Lung (tissue), 16 donors: ENCODE results near the gene SDHAF3. TPM values are rescaled to one million over a fixed set of nuclear protein-coding genes. Genes with fewer than 3 reads are reported as not detected.
A peak's percentile ranks its signal among the peaks of the same experiment; 100 is the strongest.
"Not testable (repeated sequence)": the region's sequence is repeated elsewhere in the genome, so short reads cannot be mapped to it uniquely, and the experiment has no call there.

Experiments used
- ATAC-seq: fragments of 200-7000 bp; cut with Tn5 transposase; one replicate; pipeline ENCODE4 v1.9.1; 2020; ENCODE audit warnings: moderate number of reproducible peaks; ENCODE audit not compliant: insufficient read depth, low FRiP score
- DNase-seq, 3 donors: peaks; one replicate each; pipeline ENCODE4 v3.0.0-alpha.2; 2013 to 2017
- H3K27ac ChIP-seq, 2 donors: one replicate each; pipeline ENCODE4 v1.5.1; 2013; ENCODE audit warnings: mild to moderate bottlenecking in 2 of 2, moderate library complexity in 2 of 2, control low read depth in 1 of 2, inconsistent platforms in 1 of 2, low read depth in 1 of 2, low read length in 1 of 2
- H3K27me3 ChIP-seq, 3 donors: one replicate each; pipeline ENCODE4 v1.5.1; 2013; ENCODE audit warnings: low read length in 2 of 3; ENCODE audit not compliant: control insufficient read depth in 3 of 3, insufficient read depth in 3 of 3
- H3K36me3 ChIP-seq, 4 donors: one replicate each; pipeline ENCODE4 v1.5.1; 2013; ENCODE audit warnings: low read length in 4 of 4, mild to moderate bottlenecking in 1 of 4, moderate library complexity in 1 of 4; ENCODE audit not compliant: control insufficient read depth in 4 of 4, insufficient read depth in 4 of 4
- H3K4me1 ChIP-seq, 5 donors: one replicate each; pipeline ENCODE4 v1.5.1; 2013; ENCODE audit warnings: low read length in 5 of 5, mild to moderate bottlenecking in 2 of 5, moderate library complexity in 1 of 5; ENCODE audit not compliant: control insufficient read depth in 5 of 5, insufficient read depth in 5 of 5
- H3K4me3 ChIP-seq: one replicate; pipeline ENCODE4 v1.5.1; 2013; ENCODE audit warnings: mild to moderate bottlenecking, control low read depth, moderate library complexity
- H3K9ac ChIP-seq, 2 donors: one replicate each; pipeline ENCODE4 v1.5.1; 2013; ENCODE audit warnings: low read length in 2 of 2, control low read depth in 1 of 2; ENCODE audit not compliant: insufficient read depth in 1 of 2
- H3K9me3 ChIP-seq, 4 donors: one replicate each; pipeline ENCODE4 v1.5.1; 2013; ENCODE audit warnings: low read length in 3 of 4, mild to moderate bottlenecking in 1 of 4, moderate library complexity in 1 of 4; ENCODE audit not compliant: control insufficient read depth in 4 of 4, insufficient read depth in 3 of 4
- WGBS, 2 donors: extraction: QIAGEN DNeasy Blood & Tissue Kit; methylation state at CpG; one replicate each; pipeline ENCODE4 v1.1.7; 2013; 5-methylcytosine and 5-hydroxymethylcytosine counted together
- long read RNA-seq, 5 donors: transcript quantifications; one replicate each; lab custom pipeline, GENCODE V29; 2026
- polyA plus RNA-seq, 2 donors: library from polyadenylated mRNA; stranded (reverse); fragments of 200-250 nt; gene quantifications; one replicate each; pipeline ENCODE4 v1.2.1, GENCODE V29; 2013
- total RNA-seq, 2 donors: library from RNA; depleted of rRNA in 1 of 2; stranded (reverse); fragments of >200 nt in 1 of 2; gene quantifications; one replicate each; pipeline ENCODE4 v1.2.1, GENCODE V29; 2014 to 2021
- TF ChIP-seq, protein P1 (sequence below): IDR thresholded peaks from 2 replicates; pipeline ENCODE4 v1.5.1; 2012; ENCODE audit warnings: mild to moderate bottlenecking; ENCODE audit errors: control extremely low read depth, extremely low read depth
- donor health status: control.
- donor health status: control.
- donor health status: Bipolar disorder and iron deficiency.
- donor health status: healthy.
- donor health status: DM: yes; HTN: yes; CAD: no.

Gene SDHAF3
- total RNA-seq = 10 to 100 TPM; 12.0 to 15.8 TPM
- polyA plus RNA-seq = 10 to 100 TPM in 1 of 2 donors, 1 to 10 TPM in 1; 6.3 to 13.6 TPM
- long read RNA-seq, donor 1, transcript SDHAF3-202 (2 exons, 2,060 nt) = major isoform, 26 of 26 reads
- long read RNA-seq, donor 1, partial matches to known transcripts = 0 of 26 reads
- long read RNA-seq, donor 1, other reads (novel, unspliced or antisense) = 0 of 26 reads
- long read RNA-seq, donor 2, transcript SDHAF3-202 (2 exons, 2,060 nt) = major isoform, 12 of 12 reads
- long read RNA-seq, donor 2, partial matches to known transcripts = 0 of 12 reads
- long read RNA-seq, donor 2, other reads (novel, unspliced or antisense) = 0 of 12 reads
- long read RNA-seq, donor 3, transcript SDHAF3-202 (2 exons, 2,060 nt) = major isoform, 14 of 14 reads
- long read RNA-seq, donor 3, partial matches to known transcripts = 0 of 14 reads
- long read RNA-seq, donor 3, other reads (novel, unspliced or antisense) = 0 of 14 reads
- long read RNA-seq, donor 4, transcript SDHAF3-202 (2 exons, 2,060 nt) = major isoform, 8 of 8 reads
- long read RNA-seq, donor 4, partial matches to known transcripts = 0 of 8 reads
- long read RNA-seq, donor 4, other reads (novel, unspliced or antisense) = 0 of 8 reads
- long read RNA-seq, donor 5, transcript SDHAF3-202 (2 exons, 2,060 nt) = major isoform, 32 of 40 reads
- long read RNA-seq, donor 5, partial matches to known transcripts = 5 of 40 reads
- long read RNA-seq, donor 5, other reads (novel, unspliced or antisense) = 0 of 40 reads

DNA sequence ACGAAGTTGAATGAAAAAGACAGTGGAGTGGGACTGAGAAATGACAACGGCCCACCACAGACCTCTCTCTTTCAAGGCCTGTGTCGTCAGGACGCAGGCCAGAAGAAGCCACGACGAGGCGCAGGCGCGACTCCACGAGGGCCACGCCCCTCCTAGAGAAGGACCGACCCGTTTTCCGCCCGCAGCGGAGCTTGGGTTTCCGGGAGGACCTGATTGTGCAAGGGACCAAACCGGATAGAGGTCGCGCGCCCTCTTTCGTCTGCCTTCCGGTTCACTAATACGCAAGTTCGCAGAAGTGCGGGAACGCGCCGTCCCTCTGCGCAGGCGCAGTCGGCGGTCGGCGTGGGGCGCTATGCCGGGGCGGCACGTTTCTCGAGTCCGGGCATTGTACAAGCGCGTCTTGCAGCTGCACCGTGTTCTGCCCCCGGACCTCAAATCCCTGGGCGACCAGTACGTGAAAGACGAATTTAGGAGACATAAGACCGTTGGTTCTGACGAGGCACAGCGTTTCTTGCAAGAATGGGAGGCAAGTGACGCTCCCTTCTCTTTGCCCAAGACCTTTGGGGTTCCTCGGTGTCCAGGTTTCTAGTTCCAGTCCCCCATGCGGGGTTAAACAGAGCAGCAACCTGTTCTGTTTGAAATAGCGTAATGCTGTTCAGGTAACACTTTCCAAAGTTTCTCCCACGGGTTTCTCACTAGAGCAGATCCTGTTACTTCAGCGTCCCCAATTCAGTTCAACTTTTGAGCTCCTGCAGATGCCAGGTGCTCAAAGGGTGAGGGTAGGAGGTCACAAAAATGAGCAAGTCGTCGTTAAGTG lies at the start of gene SDHAF3:
TSS of gene SDHAF3 (plus strand) at position 327 of the 817 bp plus-strand sequence. CDS start at position 353, 26 bp downstream.
- H3K27ac ChIP-seq = peak within 1 kb of the TSS; percentile 75 to 91
- WGBS, 2 donors = 0 to 1% methylated on average over 59 of the region's 59 CpGs
- peak within 1 kb of the TSS; percentile 66 for H3K4me3 ChIP-seq
- peaks cover 0 to 2% (median 0%) of the 10 kb centered on the region in 3 donors for H3K27me3 ChIP-seq
- DNase-seq = peak; percentile 99
- peak; percentile 99 for ATAC-seq
- peak within 1 kb of the TSS; percentile 82 for H3K9ac ChIP-seq
- TF ChIP-seq, protein P1, sequence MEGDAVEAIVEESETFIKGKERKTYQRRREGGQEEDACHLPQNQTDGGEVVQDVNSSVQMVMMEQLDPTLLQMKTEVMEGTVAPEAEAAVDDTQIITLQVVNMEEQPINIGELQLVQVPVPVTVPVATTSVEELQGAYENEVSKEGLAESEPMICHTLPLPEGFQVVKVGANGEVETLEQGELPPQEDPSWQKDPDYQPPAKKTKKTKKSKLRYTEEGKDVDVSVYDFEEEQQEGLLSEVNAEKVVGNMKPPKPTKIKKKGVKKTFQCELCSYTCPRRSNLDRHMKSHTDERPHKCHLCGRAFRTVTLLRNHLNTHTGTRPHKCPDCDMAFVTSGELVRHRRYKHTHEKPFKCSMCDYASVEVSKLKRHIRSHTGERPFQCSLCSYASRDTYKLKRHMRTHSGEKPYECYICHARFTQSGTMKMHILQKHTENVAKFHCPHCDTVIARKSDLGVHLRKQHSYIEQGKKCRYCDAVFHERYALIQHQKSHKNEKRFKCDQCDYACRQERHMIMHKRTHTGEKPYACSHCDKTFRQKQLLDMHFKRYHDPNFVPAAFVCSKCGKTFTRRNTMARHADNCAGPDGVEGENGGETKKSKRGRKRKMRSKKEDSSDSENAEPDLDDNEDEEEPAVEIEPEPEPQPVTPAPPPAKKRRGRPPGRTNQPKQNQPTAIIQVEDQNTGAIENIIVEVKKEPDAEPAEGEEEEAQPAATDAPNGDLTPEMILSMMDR = no peak
- peaks cover 0 to 11% (median 0%) of the 10 kb centered on the region in 5 donors for H3K4me1 ChIP-seq
- H3K9me3 ChIP-seq = no peaks in the 10 kb centered on the region
- H3K36me3 ChIP-seq = no peaks in the 10 kb centered on the region

- WGBS, 2 donors = 62 to 78% methylated on average over 2 of the region's 2 CpGs
- not testable (repeated sequence) for H3K9me3 ChIP-seq, DNase-seq, H3K4me3 ChIP-seq, ATAC-seq, H3K36me3 ChIP-seq, H3K4me1 ChIP-seq, H3K27me3 ChIP-seq, H3K27ac ChIP-seq, H3K9ac ChIP-seq
Measured at GRCh38 chr7:97072025-97072424, 45.5 kb upstream of the SDHAF3 start.

GRCh38 chr7:97075928-97076327 lies 41.6 kb upstream of the SDHAF3 start:
- TF ChIP-seq, protein P1 = no peak
- Histone ChIP-seq H3K4me1 (no peaks in the 10 kb centered on the region), H3K27ac (no peak overlapping the region), H3K4me3 (no peak overlapping the region), H3K36me3 (no peaks in the 10 kb centered on the region), H3K27me3 (no peaks in the 10 kb centered on the region), H3K9me3 (peaks cover 0 to 8% (median 0%) of the 10 kb centered on the region in 4 donors), H3K9ac (no peak overlapping the region)
- 66 to 86% methylated on average over 7 of the region's 7 CpGs for WGBS, 2 donors
- ATAC-seq (no peak), DNase-seq (no peak)
